ENCODE measurements around the gene NCAN.
"Not testable (repeated sequence)": the region's sequence is repeated elsewhere in the genome, so short reads cannot be mapped to it uniquely, and the experiment has no call there.

The NCAN gene

GRCh38 chr19:19224150-19224851 is 12.5 kb downstream of the NCAN start:
- DNase-seq (ENCODE audit: low read depth), result no peak

- DNase-seq (ENCODE audit: low read depth), result peak; percentile 66
These were observed 13.2 kb downstream of the NCAN start for GRCh38 chr19:19224852-19225494.

GRCh38 chr19:19226204-19226603 is 14.4 kb downstream of the NCAN start:
- DNase-seq (ENCODE audit: low read depth), result no peak

- DNase-seq (ENCODE audit: low read depth), result no peak
These were observed 14.9 kb downstream of the NCAN start for GRCh38 chr19:19226663-19227062.

- no peak for DNase-seq (ENCODE audit: low read depth)
These were observed 15.5 kb downstream of the NCAN start for GRCh38 chr19:19227217-19227616.

GRCh38 chr19:19229701-19230100 is 17.9 kb downstream of the NCAN start:
- DNase-seq (ENCODE audit: low read depth), result no peak

GRCh38 chr19:19230999-19231398 is 19.2 kb downstream of the NCAN start:
- DNase-seq (ENCODE audit: low read depth), result no peak

- no peak for DNase-seq (ENCODE audit: low read depth)
These were observed 20.5 kb downstream of the NCAN start for GRCh38 chr19:19232261-19232721.

- no peak for DNase-seq (ENCODE audit: low read depth)
These were observed 22.6 kb downstream of the NCAN start for GRCh38 chr19:19234220-19234816.

- DNase-seq (ENCODE audit: low read depth), result no peak
These were observed 24.4 kb downstream of the NCAN start for GRCh38 chr19:19236173-19236572.

GRCh38 chr19:19238126-19238894 is 26.6 kb downstream of the NCAN start:
- no peak for DNase-seq (ENCODE audit: low read depth)

- DNase-seq (ENCODE audit: low read depth), result no peak
These were observed 27.9 kb downstream of the NCAN start for GRCh38 chr19:19239675-19240074.

GRCh38 chr19:19240476-19240875 is 28.7 kb downstream of the NCAN start:
- no peak for DNase-seq (ENCODE audit: low read depth)

- no peak for DNase-seq (ENCODE audit: low read depth)
These were observed 38.5 kb downstream of the NCAN start for GRCh38 chr19:19250196-19250801.

- not testable (repeated sequence) for DNase-seq (ENCODE audit: low read depth)
These were observed 41.7 kb downstream of the NCAN start for GRCh38 chr19:19253409-19253808.

GRCh38 chr19:19256072-19256969 is 44.6 kb downstream of the NCAN start:
- no peak for DNase-seq (ENCODE audit: low read depth)

- DNase-seq (ENCODE audit: low read depth), result no peak
These were observed 45.4 kb downstream of the NCAN start for GRCh38 chr19:19257137-19257536.

- DNase-seq (ENCODE audit: low read depth), result no peak
These were observed 46.3 kb downstream of the NCAN start for GRCh38 chr19:19257836-19258588.

GRCh38 chr19:19258589-19259338 is 47.0 kb downstream of the NCAN start:
- no peak for DNase-seq (ENCODE audit: low read depth)

- DNase-seq (ENCODE audit: low read depth), result no peak
These were observed 48.0 kb downstream of the NCAN start for GRCh38 chr19:19259741-19260140.

Data from activated gamma-delta T cell treated with anti-CD3 and anti-CD28 coated beads, Interleukin-2, amount 50 U/mL, for 16 hours (primary cell).